GM19395 (cell line): ENCODE results near the gene PEX6.

ENCODE experiments used
- ATAC-seq: cut with Tn5 transposase; IDR thresholded peaks from one replicate; pipeline ENCODE4 v1.9.1; 2021; ENCODE audit warnings: mild to moderate bottlenecking, moderate library complexity; ENCODE audit not compliant: unreplicated experiment

PEX6 gene

GRCh38 chr6:42978839-42979522 lies at the start of gene PEX6:
TSS of gene PEX6 (minus strand) at chr6:42979181. CDS start at chr6:42979150, 31 bp downstream.
- ATAC-seq, result peak; percentile 93

GRCh38 chr6:43026365-43026764 lies 47.4 kb upstream of the PEX6 start:
- ATAC-seq, result no peak

GRCh38 chr6:43024436-43024835 lies 45.5 kb upstream of the PEX6 start:
- ATAC-seq, result no peak

- ATAC-seq, result peak; percentile 82
Observed at GRCh38 chr6:43021270-43022047, 42.5 kb upstream of the PEX6 start, which contains the start of gene RRP36. TSS of gene RRP36 (plus strand) at chr6:43021623. CDS start at chr6:43021655, 32 bp downstream.

- ATAC-seq, result no peak
Observed at GRCh38 chr6:43020847-43021246, 41.9 kb upstream of the PEX6 start.

GRCh38 chr6:43020052-43020705 lies 41.2 kb upstream of the PEX6 start:
- no peak for ATAC-seq

GRCh38 chr6:43019152-43019551 lies 40.2 kb upstream of the PEX6 start:
- ATAC-seq, result no peak

GRCh38 chr6:43016943-43017334 lies 38.0 kb upstream of the PEX6 start:
- ATAC-seq, result no peak

GRCh38 chr6:43016176-43016942 lies 37.4 kb upstream of the PEX6 start:
- ATAC-seq, result no peak

GRCh38 chr6:43014434-43014909 lies 35.5 kb upstream of the PEX6 start:
- ATAC-seq, result no peak

- ATAC-seq, result peak; percentile 91
Observed at GRCh38 chr6:43013843-43014433, 35.0 kb upstream of the PEX6 start, which contains the start of the genes KLHDC3 and MEA1. TSS of gene KLHDC3 (plus strand) at chr6:43014249. CDS start at chr6:43017193, 2,944 bp downstream. TSS of gene MEA1 (minus strand) at chr6:43013946. CDS start at chr6:43013813, 133 bp downstream.

- peak; percentile 7 for ATAC-seq
Observed at GRCh38 chr6:43013097-43013842, 34.3 kb upstream of the PEX6 start.

- ATAC-seq, result no peak
Observed at GRCh38 chr6:43012364-43012763, 33.4 kb upstream of the PEX6 start.

GRCh38 chr6:43011207-43011606 lies 32.2 kb upstream of the PEX6 start:
- no peak for ATAC-seq

GRCh38 chr6:43009124-43009523 lies 30.1 kb upstream of the PEX6 start:
- ATAC-seq, result no peak

- no peak for ATAC-seq
Observed at GRCh38 chr6:43007126-43007525, 28.1 kb upstream of the PEX6 start.

GRCh38 chr6:43006251-43006650 lies 27.3 kb upstream of the PEX6 start:
- no peak for ATAC-seq

GRCh38 chr6:43005844-43006243 lies 26.9 kb upstream of the PEX6 start:
- no peak for ATAC-seq

- no peak for ATAC-seq
Observed at GRCh38 chr6:43001843-43002242, 22.9 kb upstream of the PEX6 start.
